HTR-8/SVneo (cell line): ENCODE data around the gene RAB6B.
A peak's percentile ranks its signal among the peaks of the same experiment; 100 is the strongest.

Experiments
- DNase-seq: peaks from one replicate; pipeline ENCODE4 v3.0.0; 2011; ENCODE audit warnings: low spot score, mixed read lengths; ENCODE audit not compliant: insufficient read length
- FAIRE-seq: peaks from 2 replicates; lab custom pipeline; 2011; peaks lifted over from hg19 to GRCh38; lab: Jason Lieb, UNC

The RAB6B gene

DNA sequence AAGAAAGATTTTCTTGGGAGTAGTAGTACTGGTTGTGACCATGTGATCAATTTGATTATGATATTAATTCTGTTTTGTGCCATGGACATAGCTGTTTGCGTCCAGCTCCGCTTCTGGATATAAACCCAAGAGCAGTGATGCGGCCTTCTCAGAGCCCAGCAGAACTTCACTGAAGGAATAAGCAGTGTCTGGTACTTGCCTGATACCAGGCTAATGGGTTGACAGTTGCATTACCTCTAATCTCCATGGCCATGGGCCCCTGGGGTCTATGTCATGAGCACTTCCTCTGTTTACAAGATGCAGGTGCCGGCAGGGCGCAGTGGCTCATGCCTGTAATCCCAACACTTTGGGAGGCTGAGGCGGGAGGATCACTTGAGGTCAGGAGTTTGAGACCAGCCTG, 36.3 kb upstream of the RAB6B start:
- FAIRE-seq = no peak

DNA sequence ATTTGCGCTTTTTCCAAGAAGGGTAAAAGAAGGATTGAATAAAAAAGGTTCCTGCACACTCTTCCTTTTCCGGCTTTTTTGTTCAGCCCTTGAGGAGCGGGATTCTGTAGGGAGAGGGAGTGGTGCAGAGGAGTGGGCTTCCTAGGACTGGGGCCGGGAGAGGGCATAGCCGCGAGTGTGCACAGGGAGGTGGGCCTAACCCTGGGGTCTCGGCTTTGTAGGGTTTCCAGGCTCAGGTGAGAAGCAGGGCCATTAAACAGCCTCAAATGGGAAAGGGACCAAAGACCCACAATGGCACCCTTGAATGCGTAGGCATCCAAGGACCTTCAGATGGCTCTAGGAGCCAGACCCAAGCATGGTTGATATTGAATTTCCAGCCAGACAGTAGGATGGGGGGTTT, 35.4 kb upstream of the RAB6B start:
- DNase-seq (no peak), FAIRE-seq (no peak)

More for the DNA sequence above, 36.3 kb upstream of the RAB6B start:
- no peak for DNase-seq

DNA sequence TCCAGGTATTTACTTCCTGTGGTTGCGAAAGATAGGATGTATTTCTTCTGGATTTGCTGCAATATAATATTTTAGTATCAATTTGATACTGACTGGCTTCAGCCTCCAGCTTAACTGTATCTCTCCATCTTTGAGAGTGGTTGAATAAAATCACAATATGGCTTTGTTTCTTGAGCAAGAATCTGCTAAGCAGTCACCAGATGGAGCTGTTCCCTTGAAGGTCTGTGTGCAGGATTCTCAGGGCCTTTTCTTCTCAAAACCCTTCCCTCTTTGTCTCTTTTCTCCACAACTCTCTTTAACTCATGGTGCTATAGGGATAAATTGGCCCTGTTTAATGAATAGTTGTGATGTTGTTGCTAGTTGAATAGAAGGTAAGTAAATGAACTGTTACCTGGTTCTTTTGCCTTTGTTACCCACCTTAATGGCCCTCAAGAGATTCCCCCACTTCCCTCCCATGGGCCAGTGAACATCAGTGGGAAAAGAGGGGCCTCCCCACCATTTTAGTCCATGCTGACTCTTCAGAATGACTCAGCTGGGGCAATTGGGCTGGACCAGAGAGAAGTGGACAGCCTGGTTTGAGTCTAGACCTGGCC, 34.8 kb upstream of the RAB6B start:
- DNase-seq = peak; percentile 62

DNA sequence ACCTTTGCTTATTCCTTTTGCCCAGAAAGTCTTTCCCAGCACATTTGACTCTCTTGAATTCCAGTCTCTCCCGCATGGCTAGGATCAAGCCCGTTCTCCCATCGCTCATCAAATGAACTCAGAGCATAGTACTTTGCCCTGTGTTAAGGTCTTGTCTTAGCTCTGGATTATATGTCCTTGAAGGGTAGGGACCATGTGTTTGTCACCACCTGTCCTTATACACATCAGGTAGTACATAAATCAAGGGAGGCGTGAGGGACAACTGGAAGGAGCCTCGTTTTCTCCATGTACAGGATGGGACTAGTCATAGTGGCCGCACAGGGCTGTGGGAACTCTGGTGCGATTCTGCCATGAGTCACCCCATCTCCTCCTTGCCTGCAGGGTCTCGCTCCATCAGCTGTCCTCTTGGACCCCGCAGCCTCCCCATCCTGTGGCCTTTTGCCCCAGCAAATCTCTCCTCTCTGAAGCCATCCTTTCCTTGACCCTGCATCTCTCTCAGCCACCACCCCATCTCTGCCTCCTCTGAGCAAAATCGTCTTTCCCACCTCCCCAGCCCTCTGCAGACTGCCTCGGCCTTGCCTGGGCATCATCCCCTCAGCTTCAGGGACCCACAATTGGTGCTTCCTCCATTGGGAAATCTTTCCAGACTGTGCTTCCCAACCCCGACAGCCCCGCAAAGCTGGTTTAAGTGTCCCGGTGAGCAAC, 33.4 kb upstream of the RAB6B start:
- no peak for DNase-seq

More for the DNA sequence above, 34.8 kb upstream of the RAB6B start:
- no peak for FAIRE-seq

DNA sequence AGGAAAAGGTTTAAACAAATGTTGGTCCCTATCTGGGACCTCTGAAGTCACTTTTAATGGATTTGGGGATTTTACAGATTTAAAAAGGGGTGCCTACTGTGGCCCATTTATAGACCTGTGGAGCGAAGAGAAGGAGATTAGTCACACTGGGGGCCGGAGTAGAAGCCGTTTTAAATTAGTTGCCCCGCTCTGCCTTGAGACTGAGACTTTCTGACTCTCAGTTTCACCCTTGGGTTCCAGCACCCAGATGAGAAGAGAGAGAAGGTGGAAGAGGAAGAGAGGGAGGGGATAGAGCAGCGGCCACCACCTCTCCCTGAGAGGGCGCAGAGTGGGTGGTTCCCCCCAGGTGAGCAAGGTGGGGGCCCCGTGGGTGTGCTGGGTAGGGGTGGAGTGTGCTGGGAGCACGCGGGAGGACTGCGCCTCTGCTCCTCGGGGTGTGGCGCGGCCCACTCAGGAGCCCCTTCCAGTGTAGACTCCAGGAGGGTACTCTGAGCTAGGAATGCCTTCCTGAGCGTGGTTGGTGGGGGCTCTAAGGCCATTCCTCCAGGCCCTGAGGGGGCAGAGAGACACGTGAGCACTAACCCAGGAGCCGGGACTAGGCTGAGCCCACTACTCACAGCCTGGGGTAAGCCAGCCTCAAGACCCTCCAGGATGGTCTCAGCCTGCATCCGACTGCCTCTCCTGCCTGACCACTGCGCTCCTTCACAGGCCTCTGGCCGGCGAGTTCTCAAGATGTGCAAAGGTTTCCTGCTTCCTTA, 32.6 kb upstream of the RAB6B start:
- no peak for FAIRE-seq

More for the DNA sequence above, 33.4 kb upstream of the RAB6B start:
- no peak for FAIRE-seq

DNA sequence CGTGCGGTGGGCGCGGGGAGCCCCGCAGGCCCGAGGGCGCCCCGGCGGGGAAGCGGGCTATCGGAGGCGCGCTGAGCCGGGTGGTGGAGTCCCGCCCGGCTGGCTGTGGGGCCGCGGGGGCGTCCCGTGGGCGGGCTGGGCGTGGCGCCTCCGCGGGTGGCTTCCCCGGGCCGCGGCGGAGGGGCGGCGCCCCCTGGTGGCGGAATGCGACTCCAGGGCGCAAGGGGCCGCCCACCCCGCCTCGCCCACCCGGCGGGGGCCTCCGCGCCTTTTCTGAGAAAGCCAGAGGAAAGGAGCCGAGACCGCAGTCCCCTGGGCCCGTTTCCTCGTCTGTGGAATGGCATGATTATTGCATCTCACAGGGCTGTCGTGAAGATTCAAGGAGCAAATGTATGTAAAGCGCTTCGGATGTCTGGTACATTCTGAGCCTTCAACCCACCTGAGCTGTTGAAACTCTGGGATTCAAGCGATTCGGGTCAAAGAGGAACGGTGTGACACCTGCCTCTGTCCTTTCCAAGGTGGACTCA, 31.9 kb upstream of the RAB6B start:
- FAIRE-seq (no peak), DNase-seq (peak; percentile 62)

More for the DNA sequence above, 32.6 kb upstream of the RAB6B start:
- DNase-seq = no peak

DNA sequence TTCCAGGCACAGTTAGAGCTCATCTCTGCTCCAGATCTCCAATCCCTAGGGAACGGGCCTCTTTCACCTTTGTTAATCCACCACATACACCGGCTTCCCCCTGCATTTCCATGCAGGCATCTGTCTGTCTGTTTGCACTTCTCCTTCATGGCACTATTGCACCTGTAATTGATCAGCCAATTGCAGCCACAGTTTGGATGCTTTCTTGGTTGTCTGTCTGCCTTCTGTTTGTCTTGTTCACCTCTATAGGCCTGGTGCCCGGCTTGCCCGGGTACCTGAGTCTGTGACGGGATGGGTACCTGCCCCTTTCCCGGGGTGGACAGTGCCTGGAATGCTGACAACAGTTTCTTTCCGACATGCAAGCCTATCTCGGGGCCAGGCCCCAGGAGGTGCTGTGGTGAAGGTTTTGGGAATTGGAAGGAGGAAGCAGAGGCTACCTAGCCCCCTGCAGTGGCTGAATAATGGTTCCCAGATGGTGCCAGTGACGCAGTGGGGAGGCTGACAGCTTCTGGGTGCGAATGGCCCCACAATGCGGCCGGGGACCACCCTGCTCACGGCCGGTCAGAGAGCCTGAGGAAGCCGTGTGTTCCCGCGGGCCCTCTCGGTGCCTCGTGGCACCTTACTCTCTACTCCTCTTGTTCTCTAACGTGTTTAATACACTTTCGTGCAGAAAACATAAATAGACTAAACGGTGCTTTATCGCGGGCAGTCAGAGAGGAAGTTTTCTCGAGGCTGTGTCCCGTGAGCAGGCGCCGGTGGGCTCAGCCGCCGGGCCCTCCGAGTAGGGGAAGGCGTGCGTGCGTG, 31.3 kb upstream of the RAB6B start:
- FAIRE-seq (no peak), DNase-seq (no peak)

DNA sequence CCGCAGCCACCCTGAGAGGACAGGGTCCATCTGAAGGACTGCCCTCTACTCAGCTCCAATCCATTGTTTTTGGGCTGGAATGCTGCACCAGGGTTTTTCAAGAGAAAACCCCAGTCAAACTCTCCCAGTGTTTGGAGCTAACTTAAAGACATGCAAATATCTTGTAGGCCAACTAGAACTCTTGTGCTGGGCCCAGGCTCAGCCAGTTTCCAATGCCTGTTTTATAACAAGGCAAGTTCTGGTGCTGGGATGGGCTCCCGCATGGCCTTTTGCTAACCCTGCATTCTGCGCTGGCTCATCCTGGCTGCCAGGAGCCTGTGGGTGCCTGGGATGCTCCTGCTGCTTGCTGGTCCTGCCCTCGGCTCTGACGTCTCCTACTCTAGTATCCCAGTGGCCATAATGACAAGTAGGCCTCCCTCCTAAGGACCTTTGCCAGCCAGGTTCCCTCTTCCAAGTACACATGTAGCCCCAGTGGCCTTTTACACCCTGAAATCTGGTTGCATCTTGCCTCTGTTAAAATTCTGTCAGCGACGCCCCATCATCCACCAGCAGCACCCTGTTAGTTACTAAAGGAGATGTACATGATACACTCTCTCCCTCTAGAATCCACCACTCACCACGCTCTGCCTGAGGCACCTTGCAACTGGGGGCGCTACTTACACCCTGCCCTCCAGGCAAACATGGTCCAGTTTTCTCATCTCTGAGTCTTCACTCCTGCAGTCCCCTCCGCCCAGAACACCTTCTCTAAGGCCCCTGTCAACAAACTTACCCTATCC, 30.5 kb upstream of the RAB6B start:
- FAIRE-seq (no peak), DNase-seq (no peak)

DNA sequence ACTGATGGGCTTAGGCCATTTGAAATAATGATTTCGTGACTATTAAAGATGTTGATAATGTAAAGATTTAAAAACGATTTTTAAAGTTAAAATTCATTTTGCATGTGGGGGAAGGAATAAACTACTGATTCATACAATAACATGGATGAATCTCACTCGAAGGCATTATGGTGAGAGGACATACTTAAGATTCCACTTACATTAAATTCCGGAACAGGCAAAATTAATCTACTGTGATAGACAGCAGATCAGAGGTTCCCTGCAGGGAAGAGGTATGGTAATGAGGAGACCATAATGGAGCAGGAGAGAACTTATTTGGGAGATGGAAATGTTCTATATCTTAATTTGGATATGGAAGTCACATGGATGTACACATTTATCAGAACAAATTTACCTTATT, 28.4 kb upstream of the RAB6B start:
- DNase-seq (no peak), FAIRE-seq (no peak)

DNA sequence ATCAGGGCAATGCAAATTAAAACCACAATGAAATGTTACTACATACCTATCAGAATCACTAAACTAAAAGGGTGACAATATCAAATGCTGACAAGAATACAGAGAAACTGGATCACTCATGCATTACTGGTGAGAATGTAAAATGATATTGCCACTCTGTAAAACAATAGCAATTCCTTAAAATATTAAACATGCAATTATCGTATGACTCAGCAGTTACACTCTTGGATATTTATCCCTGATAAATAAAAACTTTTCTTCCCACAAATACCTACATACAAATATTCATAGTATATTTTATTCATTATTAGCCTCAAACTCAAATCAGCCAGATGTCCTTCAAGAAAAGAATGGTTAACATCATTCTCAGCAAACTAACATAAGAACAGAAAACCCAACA, 25.9 kb upstream of the RAB6B start:
- FAIRE-seq (no peak), DNase-seq (no peak)

DNA sequence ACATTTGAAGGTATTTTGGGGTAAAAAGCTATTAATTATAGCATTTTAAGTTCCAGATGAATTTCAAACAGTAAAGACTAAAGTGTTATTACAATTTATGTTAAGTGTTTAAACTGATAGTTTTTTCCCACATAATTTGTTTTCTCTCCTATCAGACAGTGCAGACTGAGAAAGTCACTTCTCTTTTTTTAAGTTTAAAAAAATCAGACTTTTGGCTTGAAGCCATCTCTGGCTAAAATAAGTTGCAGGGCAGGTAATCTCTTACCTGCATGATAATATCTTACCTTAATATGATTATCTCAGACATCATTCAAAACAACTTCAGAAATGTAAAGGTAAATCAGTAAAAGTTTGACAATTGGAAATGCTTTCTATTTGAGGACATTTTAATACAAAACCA, 21.5 kb upstream of the RAB6B start:
- DNase-seq (no peak), FAIRE-seq (no peak)

DNA sequence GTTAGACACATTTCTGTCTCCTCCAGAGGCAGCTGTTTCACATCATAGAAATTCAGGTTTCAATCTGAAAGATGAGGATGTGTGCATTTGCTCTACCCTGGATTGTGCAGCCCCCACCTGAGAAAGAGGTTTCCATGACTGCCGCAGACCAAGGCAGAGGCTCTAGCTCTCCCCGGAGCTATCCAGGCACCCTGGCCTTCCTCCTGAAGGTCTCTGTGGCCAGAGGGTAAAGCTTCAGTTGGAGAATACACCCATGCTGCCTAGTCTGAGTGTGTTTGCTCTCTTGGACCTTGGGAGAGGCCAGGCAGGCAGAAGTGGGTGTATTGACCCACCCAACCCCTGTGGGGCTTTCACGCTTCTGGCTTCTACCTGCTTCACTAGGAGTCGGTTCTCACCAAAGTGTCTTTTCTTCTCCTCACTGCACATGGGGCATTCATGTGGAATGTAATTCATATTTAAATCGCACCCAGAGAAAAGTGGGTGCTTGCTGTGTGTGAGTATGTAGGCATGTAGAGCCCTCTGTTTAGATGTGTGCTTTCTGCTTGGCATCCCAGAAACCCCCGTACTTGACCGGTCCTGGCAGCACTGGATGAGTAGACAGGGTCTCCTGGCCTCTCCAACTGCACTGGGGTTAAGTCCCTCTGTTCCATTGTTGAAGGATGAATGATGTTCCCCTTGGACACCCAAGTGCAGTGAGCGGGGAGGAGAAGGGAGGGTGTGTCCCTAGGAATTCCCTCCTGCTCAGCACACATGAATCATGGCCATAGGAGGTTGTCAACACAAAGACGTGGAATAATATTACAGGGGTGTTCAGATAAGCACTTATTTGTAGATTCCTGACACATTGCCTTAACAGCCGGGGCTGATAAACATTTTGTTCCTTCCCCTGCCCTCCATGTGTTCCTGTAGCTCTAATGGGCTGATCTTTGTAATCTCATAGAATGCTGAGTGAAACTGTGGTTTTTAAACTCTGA, 20.3 kb upstream of the RAB6B start:
- FAIRE-seq (peak; percentile 52), DNase-seq (no peak)

DNA sequence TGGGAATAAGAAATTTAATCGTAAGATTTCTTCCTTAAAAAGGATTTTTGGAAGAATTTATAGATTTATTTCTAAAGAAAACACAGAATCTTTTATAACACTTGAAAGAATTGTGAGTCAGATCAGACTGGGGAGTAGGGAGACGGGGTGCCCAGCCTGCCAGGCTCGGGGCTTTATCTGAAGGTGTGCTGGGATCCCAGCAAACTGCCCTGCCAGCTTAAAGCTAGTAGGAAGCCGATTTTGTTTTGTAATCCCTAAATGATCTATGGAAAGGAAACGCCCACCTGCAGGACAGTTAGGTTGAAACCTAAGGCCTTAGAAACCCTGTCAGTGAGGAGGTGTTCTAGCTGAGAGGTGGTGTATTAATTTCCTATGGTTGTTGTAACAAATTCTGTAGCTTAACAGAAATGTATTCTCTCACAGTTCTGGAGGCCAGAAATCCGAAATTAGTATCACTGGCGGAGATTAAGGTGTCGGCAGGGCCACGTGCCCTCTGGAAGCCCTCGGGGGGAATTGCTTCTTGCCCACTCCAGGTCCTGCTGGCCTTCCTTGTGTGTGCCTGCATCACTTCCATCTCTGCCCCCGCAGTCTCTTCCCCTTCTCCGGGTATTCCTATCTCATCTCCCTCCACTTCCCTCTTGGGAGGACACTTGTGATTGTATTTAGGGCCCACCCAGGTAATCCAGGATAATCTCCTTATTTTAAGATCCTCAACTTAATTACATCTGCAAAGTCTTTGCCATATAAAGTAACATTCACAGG, 19.3 kb upstream of the RAB6B start:
- FAIRE-seq (no peak), DNase-seq (no peak)

DNA sequence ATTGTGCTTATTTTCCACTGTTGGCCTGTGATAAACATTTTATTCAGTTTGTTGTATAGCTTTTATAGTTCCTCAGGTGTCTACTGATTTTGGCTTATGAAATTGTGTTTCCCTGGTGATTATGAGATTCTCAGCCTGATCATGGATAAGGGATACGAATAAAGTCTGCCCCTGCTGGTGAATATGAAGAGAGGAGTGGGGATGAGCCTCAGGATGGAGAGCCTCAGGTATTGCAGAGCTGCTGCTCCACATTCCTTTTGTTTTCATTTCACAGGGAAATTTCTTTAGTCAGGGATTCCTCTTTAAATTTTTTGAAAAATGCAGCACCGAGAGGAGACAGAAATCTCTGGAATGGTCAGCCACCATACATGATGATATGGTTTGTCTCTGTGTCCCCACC, 14.7 kb upstream of the RAB6B start:
- DNase-seq (no peak), FAIRE-seq (no peak)

DNA sequence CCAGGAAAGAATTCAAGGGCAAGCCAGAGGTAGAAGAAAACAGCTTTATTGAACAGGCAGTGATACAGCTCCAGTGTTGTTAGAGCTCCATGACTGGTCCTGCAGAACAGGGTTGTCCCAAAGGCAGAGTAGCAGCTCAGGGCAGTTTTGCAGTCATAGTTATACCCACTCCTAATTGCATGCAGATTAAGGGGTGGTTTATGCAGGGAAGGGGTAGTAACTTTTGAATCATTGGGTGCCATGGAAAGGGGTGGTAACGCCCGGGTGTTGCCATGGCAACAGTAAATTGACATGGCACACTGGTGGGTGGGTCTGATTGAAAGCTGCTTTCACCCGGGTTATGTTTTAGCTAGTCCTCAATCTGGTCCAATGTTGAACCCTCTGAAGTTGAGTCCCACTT, 9.7 kb upstream of the RAB6B start:
- DNase-seq (no peak), FAIRE-seq (no peak)

DNA sequence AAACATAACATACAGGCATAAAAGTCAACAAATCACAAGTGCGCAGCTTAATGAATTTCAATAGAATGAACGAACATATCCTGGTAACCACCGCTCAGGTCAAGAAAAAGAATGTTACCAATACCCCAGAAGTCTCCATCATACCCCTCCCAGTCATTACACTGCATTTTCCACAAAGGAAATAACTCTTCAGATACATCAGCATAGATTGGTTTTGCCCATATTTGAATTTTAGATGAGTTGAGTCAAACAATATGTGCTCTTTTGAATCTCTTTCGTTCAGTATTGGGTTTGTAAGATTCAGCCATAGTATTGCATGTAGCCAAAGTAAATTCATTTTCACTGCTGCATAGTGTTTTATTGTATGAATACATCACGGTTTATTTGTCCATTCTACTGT, 6.2 kb upstream of the RAB6B start:
- FAIRE-seq = no peak
- DNase-seq = no peak

DNA sequence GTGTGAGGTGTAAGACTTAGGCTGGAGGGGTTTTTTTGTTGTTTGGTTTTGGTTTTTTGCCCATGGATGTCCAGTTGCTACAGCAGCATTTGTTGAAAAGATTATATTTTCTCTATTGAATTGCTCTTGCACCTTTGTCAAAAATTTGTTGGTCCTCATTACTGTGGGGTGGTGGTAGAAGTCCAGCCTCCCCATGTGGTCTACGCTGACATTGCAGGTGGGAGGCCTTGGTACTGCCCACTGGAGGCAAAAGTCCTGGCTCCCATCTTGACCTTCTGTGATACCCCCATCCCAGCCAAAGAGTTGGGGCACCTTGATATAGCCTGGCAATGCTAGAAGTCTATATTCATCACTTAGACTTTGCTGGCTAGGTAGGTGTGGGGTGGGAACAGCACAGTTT, 5.4 kb upstream of the RAB6B start:
- DNase-seq (no peak), FAIRE-seq (no peak)

DNA sequence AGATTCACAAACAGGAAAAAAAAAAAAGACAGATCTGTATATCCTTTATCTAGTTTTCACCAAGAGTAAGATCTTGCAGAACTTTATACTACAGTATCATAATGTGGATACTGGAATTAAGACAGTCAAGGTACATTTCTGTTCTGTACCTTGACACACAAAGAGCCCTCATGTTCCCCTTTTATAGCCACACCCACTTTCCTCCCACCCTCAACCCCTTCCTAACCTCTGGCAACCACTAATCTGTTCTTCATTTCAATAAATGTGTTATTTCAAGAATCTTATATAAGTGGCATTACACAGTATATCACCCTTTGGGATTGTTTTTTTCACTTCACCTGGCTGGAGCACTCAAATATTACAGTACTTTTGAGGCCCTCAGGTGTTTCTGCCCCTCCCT, 3.6 kb upstream of the RAB6B start:
- DNase-seq = no peak
- no peak for FAIRE-seq
